H1 (cell line): Measurements from ENCODE around the gene IGF2R. TPM values are rescaled to one million over a fixed set of nuclear protein-coding genes. Genes with fewer than 3 reads are reported as not detected.

ENCODE experiments used
- CTCF ChIA-PET: fragments of 300-600 bp; sonication (Branson Sonifier 250); formaldehyde crosslinking; loops from one replicate; lab custom pipeline; 2021; ENCODE audit not compliant: partially characterized antibody; lab: Charles Lee
- POLR2A ChIA-PET: fragments of 300-600 bp; sonication (Branson Sonifier 250); formaldehyde crosslinking; loops from one replicate; lab custom pipeline; 2021; ENCODE audit warnings: inconsistent platforms; ENCODE audit not compliant: partially characterized antibody; lab: Charles Lee
- DNase-seq, 2 experiments: peaks; one replicate each; pipeline versions ENCODE4 v3.0.0 to v3.0.0-alpha.2; 2010 to 2022; ENCODE audit warnings: low spot score in 2 of 2, low read depth in 1 of 2, mixed read lengths in 1 of 2
- FAIRE-seq: peaks from 2 replicates; lab custom pipeline; 2011; peaks lifted over from hg19 to GRCh38; lab: Jason Lieb, UNC
- H2AFZ ChIP-seq: 2 replicates; pipeline ENCODE4 v1.8.1; 2012; ENCODE audit warnings: low read length, inconsistent platforms
- H2AK5ac ChIP-seq: 2 replicates; pipeline ENCODE4 v1.6.1; 2013; ENCODE audit warnings: low read depth, low read length
- H2BK120ac ChIP-seq: replicated peaks from 2 replicates; pipeline ENCODE3; 2013; ENCODE audit warnings: low read depth, low read length, inconsistent platforms
- H2BK12ac ChIP-seq: 2 replicates; pipeline ENCODE4 v1.6.1; 2013; ENCODE audit warnings: low read depth, low read length
- H2BK15ac ChIP-seq: 2 replicates; pipeline ENCODE4 v1.6.1; 2013; ENCODE audit warnings: low read length
- H2BK20ac ChIP-seq: 2 replicates; pipeline ENCODE4 v1.6.1; 2013; ENCODE audit warnings: low read length
- H2BK5ac ChIP-seq: 2 replicates; pipeline ENCODE4 v1.6.1; 2013; ENCODE audit warnings: low read depth, low read length
- H3K14ac ChIP-seq: 2 replicates; pipeline ENCODE4 v1.6.1; 2013; ENCODE audit warnings: inconsistent platforms; ENCODE audit not compliant: insufficient read length
- H3K18ac ChIP-seq: 2 replicates; pipeline ENCODE4 v1.6.1; 2013; ENCODE audit warnings: low read length; ENCODE audit errors: extremely low read depth
- H3K23ac ChIP-seq: 2 replicates; pipeline ENCODE4 v1.6.1; 2013; ENCODE audit warnings: inconsistent platforms; ENCODE audit not compliant: insufficient read length
- H3K23me2 ChIP-seq: 2 replicates; pipeline ENCODE4 v1.6.1; 2013; ENCODE audit warnings: low read depth, low read length
- H3K27ac ChIP-seq: 2 replicates; pipeline ENCODE4 v1.6.1; 2011; ENCODE audit warnings: low read depth, low read length, inconsistent platforms
- H3K27me3 ChIP-seq, 4 experiments: replicated peaks in 1 of 4; 1 replicate in 1 of 4; 2 replicates in 3 of 4; pipeline versions ENCODE4 v1.6.1 to v1.8.1; 2011 to 2013; ENCODE audit warnings: low read length in 3 of 4, mild to moderate bottlenecking in 3 of 4, inconsistent platforms in 2 of 4, mixed read lengths in 2 of 4, moderate library complexity in 1 of 4; ENCODE audit not compliant: control insufficient read depth in 3 of 4, insufficient read depth in 3 of 4; ENCODE audit errors: extremely low read depth in 1 of 4
- H3K36me3 ChIP-seq, 4 experiments: 2 replicates each; pipeline versions ENCODE4 v1.6.1 to v1.8.1; 2011 to 2013; ENCODE audit warnings: mild to moderate bottlenecking in 4 of 4, low read length in 3 of 4, moderate library complexity in 2 of 4, control low read depth in 1 of 4, inconsistent platforms in 1 of 4; ENCODE audit not compliant: insufficient read depth in 4 of 4, control insufficient read depth in 2 of 4
- H3K4ac ChIP-seq: replicated peaks from 2 replicates; pipeline ENCODE3; 2013; ENCODE audit warnings: low read length, low read depth, mixed read lengths, inconsistent platforms; ENCODE audit not compliant: insufficient read length
- H3K4me1 ChIP-seq, 4 experiments: replicated peaks in 1 of 4; 1 replicate in 1 of 4; 2 replicates in 3 of 4; pipeline versions ENCODE4 v1.6.1 to v1.8.1; 2011 to 2013; ENCODE audit warnings: low read length in 3 of 4, inconsistent platforms in 2 of 4, mixed read lengths in 1 of 4; ENCODE audit not compliant: insufficient read depth in 4 of 4, control insufficient read depth in 3 of 4
- H3K4me2 ChIP-seq, 2 experiments: 2 replicates each; pipeline versions ENCODE4 v1.6.1 to v1.8.1; 2011 to 2013; ENCODE audit warnings: low read depth in 2 of 2, low read length in 2 of 2, control low read depth in 1 of 2, inconsistent platforms in 1 of 2, mild to moderate bottlenecking in 1 of 2; ENCODE audit not compliant: insufficient read depth in 1 of 2
- H3K4me3 ChIP-seq, 4 experiments: fragments of 200-600, 300-600 bp in 1 of 4; sonication (generic), shearing (Covaris generic), sonication (Bioruptor Twin) in 1 of 4; 2 replicates each; pipeline versions ENCODE4 v1.5.1 to v1.8.1; 2011 to 2016; ENCODE audit warnings: low read length in 4 of 4, low read depth in 3 of 4, control low read depth in 2 of 4, inconsistent platforms in 2 of 4, mild to moderate bottlenecking in 2 of 4, mixed read lengths in 1 of 4, moderate library complexity in 1 of 4; ENCODE audit not compliant: insufficient read depth in 2 of 4; ENCODE audit errors: extremely low read depth in 1 of 4
- H3K56ac ChIP-seq: replicated peaks from 2 replicates; pipeline ENCODE3; 2013; ENCODE audit warnings: low read depth, mild to moderate bottlenecking, mixed read lengths, low read length, inconsistent platforms; ENCODE audit not compliant: insufficient read length
- H3K79me1 ChIP-seq: 2 replicates; pipeline ENCODE4 v1.6.1; 2013; ENCODE audit warnings: low read depth, low read length, control low read depth
- H3K79me2 ChIP-seq, 2 experiments: 2 replicates each; pipeline versions ENCODE4 v1.6.1 to v1.8.1; 2012 to 2013; ENCODE audit warnings: low read length in 2 of 2, mild to moderate bottlenecking in 2 of 2, inconsistent platforms in 1 of 2; ENCODE audit not compliant: insufficient read depth in 2 of 2, control insufficient read depth in 1 of 2
- H3K9ac ChIP-seq, 4 experiments: replicated peaks in 1 of 4; 1 replicate in 1 of 4; 2 replicates in 3 of 4; pipeline versions ENCODE4 v1.6.1 to v1.8.1; 2011 to 2013; ENCODE audit warnings: low read depth in 3 of 4, low read length in 3 of 4, control low read depth in 2 of 4, mild to moderate bottlenecking in 2 of 4, moderate library complexity in 2 of 4, inconsistent platforms in 1 of 4; ENCODE audit errors: extremely low read depth in 1 of 4
- H3K9me3 ChIP-seq, 2 experiments: 2 replicates each; pipeline versions ENCODE4 v1.6.1 to v1.8.1; 2012 to 2013; ENCODE audit warnings: mild to moderate bottlenecking in 2 of 2, moderate library complexity in 2 of 2, control low read depth in 1 of 2, inconsistent platforms in 1 of 2, low read depth in 1 of 2, low read length in 1 of 2, mixed read lengths in 1 of 2; ENCODE audit not compliant: insufficient read depth in 2 of 2
- H4K20me1 ChIP-seq, 2 experiments: replicated peaks in 1 of 2; 2 replicates each; pipeline versions ENCODE3 to v1.8.1; 2011 to 2013; ENCODE audit warnings: inconsistent platforms in 2 of 2, low read length in 2 of 2, mild to moderate bottlenecking in 1 of 2; ENCODE audit not compliant: insufficient read depth in 2 of 2, control insufficient read depth in 1 of 2
- H4K5ac ChIP-seq: 2 replicates; pipeline ENCODE4 v1.6.1; 2013; ENCODE audit warnings: low read length, low read depth, mixed read lengths, inconsistent platforms; ENCODE audit not compliant: insufficient read length
- H4K8ac ChIP-seq: 2 replicates; pipeline ENCODE4 v1.8.0; 2013; ENCODE audit warnings: mild to moderate bottlenecking, moderate library complexity, low read length, inconsistent platforms; ENCODE audit not compliant: insufficient read depth; ENCODE audit errors: extremely low read depth
- H4K91ac ChIP-seq: replicated peaks from 2 replicates; pipeline ENCODE3; 2013; ENCODE audit warnings: low read length, mixed read lengths, inconsistent platforms; ENCODE audit not compliant: insufficient read length
- ATF2 ChIP-seq: IDR thresholded peaks from 2 replicates; pipeline ENCODE4 v1.6.1; 2012; ENCODE audit warnings: low read length, inconsistent platforms
- ATF3 ChIP-seq: IDR thresholded peaks from 2 replicates; pipeline ENCODE4 v1.6.1; 2011; ENCODE audit warnings: low read depth, mild to moderate bottlenecking, low read length; ENCODE audit not compliant: insufficient read depth
- CBX5 ChIP-seq: fragments of 300-800, 300-1000 bp; sonication (generic); IDR thresholded peaks from 2 replicates; pipeline ENCODE4 v1.7.1; 2016; ENCODE audit warnings: antibody characterized with exemption, low read length, low read depth
- EGR1 ChIP-seq: IDR thresholded peaks from 2 replicates; pipeline ENCODE4 v1.6.1; 2011; ENCODE audit warnings: low read depth, low read length, borderline replicate concordance
- POLR2AphosphoS5 ChIP-seq: IDR thresholded peaks from 2 replicates; pipeline ENCODE4 v1.6.1; 2011; ENCODE audit warnings: low read depth, low read length
- RAD21 ChIP-seq, 2 experiments: IDR thresholded peaks in 1 of 2; conservative IDR thresholded peaks in 1 of 2; 2 replicates each; pipeline ENCODE4 v1.6.1; 2011; ENCODE audit warnings: low read depth in 2 of 2, low read length in 2 of 2, improper control_type of control experiment in 1 of 2, inconsistent platforms in 1 of 2, mild to moderate bottlenecking in 1 of 2, moderate library complexity in 1 of 2
- RBBP5 ChIP-seq: IDR thresholded peaks from 2 replicates; pipeline ENCODE4 v1.7.1; 2012; ENCODE audit warnings: low read depth, mild to moderate bottlenecking, inconsistent platforms, low read length, moderate library complexity, borderline replicate concordance
- SIX5 ChIP-seq: IDR thresholded peaks from 2 replicates; pipeline ENCODE4 v1.6.1; 2011; ENCODE audit warnings: mild to moderate bottlenecking, low read depth, low read length
- SP4 ChIP-seq: IDR thresholded peaks from 2 replicates; pipeline ENCODE4 v1.6.1; 2012; ENCODE audit warnings: low read length, inconsistent platforms
- WGBS, 2 experiments: shearing (Covaris generic) in 1 of 2; methylation state at CpG; one replicate each; pipeline versions ENCODE4 v1.1.6 to v1.1.7; 2013 to 2015; ENCODE audit warnings: low lambda C conversion rate in 2 of 2, mixed read lengths in 2 of 2, inconsistent platforms in 1 of 2, low coverage in 1 of 2, missing lambda C conversion rate in 1 of 2; ENCODE audit not compliant: insufficient replicate concordance in 2 of 2, insufficient coverage in 1 of 2, insufficient read length in 1 of 2; ENCODE audit errors: extremely low coverage in 1 of 2, missing lambda C conversion rate in 1 of 2; 5-methylcytosine and 5-hydroxymethylcytosine counted together
- polyA plus RNA-seq, 7 experiments: library from polyadenylated mRNA; depleted of rRNA in 3 of 7; stranded (reverse) in 5 of 7; unstranded in 2 of 7; fragments of >200 nt in 5 of 7; fragments of 200-250 nt in 2 of 7; gene quantifications; 1 replicate in 5 of 7; 2 replicates in 1 of 7; 4 replicates in 1 of 7; pipeline versions ENCODE4 v1.2.1 to v1.2.3, GENCODE V29; 2011 to 2013; ENCODE audit warnings: missing spikeins in 2 of 7, mixed read lengths in 2 of 7
- total RNA-seq: library from RNA; stranded (reverse); fragmentation: NEBNext Ultra II Directional; extraction: Animal tissue kit (Norgen Biotek cat#: 25700); gene quantifications from 2 replicates; pipeline ENCODE4 v1.2.1, GENCODE V29; 2021

Gene IGF2R
- total and polyA plus RNA-seq, 2 of the 8 experiments (the other 6 are each of a cell fraction or from before 2014, with no cell fraction given) = 20.6 to 74.1 TPM

- H3K9me3 ChIP-seq = peaks cover 12 to 23% of the 10 kb centered on the region in 2 experiments; a peak in 3 of 4 replicates
- no peak overlapping the region for H3K56ac ChIP-seq
- H3K23ac ChIP-seq = no peak overlapping the region
- 73% methylated on average over 2 of the region's 2 CpGs; no CpG with 5 or more reads in 1 of the 2 experiments for WGBS, 2 experiments
- H4K91ac ChIP-seq = no peak overlapping the region
- no peak overlapping the region for H3K14ac ChIP-seq
- no peak for FAIRE-seq
- H2AK5ac ChIP-seq = no peak overlapping the region
- no peaks in the 10 kb centered on the region for H3K27me3 ChIP-seq
- H2AFZ ChIP-seq = no peak overlapping the region
- H3K4me3 ChIP-seq = no peak overlapping the region
- no peak overlapping the region for H4K5ac ChIP-seq
- ChIA-PET POLR2A (interaction anchor here (1.1 kb wide), 1 partner anchor 24 kb away, joined by 3 read pairs; no protein-coding TSS in a partner anchor), CTCF (interaction anchor here (0.7 to 5.5 kb wide), 6 partner anchors 10 to 81 kb away, joined by 3 to 32 read pairs (median 3); no protein-coding TSS in a partner anchor)
- H3K27ac ChIP-seq = no peak overlapping the region
- H2BK5ac ChIP-seq = no peak overlapping the region
- no peak for TF ChIP-seq EGR1
- TF ChIP-seq RBBP5 = no peak
- no peak for TF ChIP-seq POLR2AphosphoS5
- TF ChIP-seq ATF3 = no peak
- no peak for TF ChIP-seq SIX5
- TF ChIP-seq CBX5 = no peak
- no peak for TF ChIP-seq RAD21 (IDR thresholded peaks at IDR 0.05 in 1 of 2, conservative IDR thresholded peaks at IDR 0.05 in 1 of 2; ENCODE audit: low read depth in 2 of 2, low read length in 2 of 2)
- no peak for TF ChIP-seq SP4
- TF ChIP-seq ATF2 = no peak
- no peak for DNase-seq
- no peaks in the 10 kb centered on the region for H3K36me3 ChIP-seq
- no peak overlapping the region for H4K8ac ChIP-seq
- no peaks in the 10 kb centered on the region; a peak in 1 of 7 replicates for H3K4me1 ChIP-seq
- H3K79me1 ChIP-seq = no peaks in the 10 kb centered on the region
- no peak overlapping the region for H2BK15ac ChIP-seq
- H3K18ac ChIP-seq = no peak overlapping the region
- no peak overlapping the region for H2BK20ac ChIP-seq
- no peak overlapping the region for H2BK12ac ChIP-seq
- no peak overlapping the region for H3K4me2 ChIP-seq
- no peak overlapping the region for H3K4ac ChIP-seq
- H3K79me2 ChIP-seq = no peaks in the 10 kb centered on the region
- no peaks in the 10 kb centered on the region for H4K20me1 ChIP-seq
- H2BK120ac ChIP-seq = no peak overlapping the region
- no peaks in the 10 kb centered on the region for H3K23me2 ChIP-seq
- H3K9ac ChIP-seq = no peak overlapping the region
These were observed 24.8 kb upstream of the IGF2R start for GRCh38 chr6:159943968-159944598.
